ENCODE data around the gene AVL9. TPM values are rescaled to one million over a fixed set of nuclear protein-coding genes. Genes with fewer than 3 reads are reported as not detected.

AVL9 gene
- total RNA-seq, 6 donors from 2014 or later, result 26.9 to 68.1 (median 37.1) TPM

- WGBS, 2 donors, result 87 to 91% methylated on average over 6 of the region's 6 CpGs
- no peaks in the 10 kb centered on the region for H3K36me3 ChIP-seq
- TF ChIP-seq POLR2A (IDR thresholded peaks at IDR 0.05) (no peak), POLR2AphosphoS5 (IDR thresholded peaks at IDR 0.05) (no peak), EP300 (IDR thresholded peaks at IDR 0.05) (no peak)
- TF ChIP-seq, protein P1, sequence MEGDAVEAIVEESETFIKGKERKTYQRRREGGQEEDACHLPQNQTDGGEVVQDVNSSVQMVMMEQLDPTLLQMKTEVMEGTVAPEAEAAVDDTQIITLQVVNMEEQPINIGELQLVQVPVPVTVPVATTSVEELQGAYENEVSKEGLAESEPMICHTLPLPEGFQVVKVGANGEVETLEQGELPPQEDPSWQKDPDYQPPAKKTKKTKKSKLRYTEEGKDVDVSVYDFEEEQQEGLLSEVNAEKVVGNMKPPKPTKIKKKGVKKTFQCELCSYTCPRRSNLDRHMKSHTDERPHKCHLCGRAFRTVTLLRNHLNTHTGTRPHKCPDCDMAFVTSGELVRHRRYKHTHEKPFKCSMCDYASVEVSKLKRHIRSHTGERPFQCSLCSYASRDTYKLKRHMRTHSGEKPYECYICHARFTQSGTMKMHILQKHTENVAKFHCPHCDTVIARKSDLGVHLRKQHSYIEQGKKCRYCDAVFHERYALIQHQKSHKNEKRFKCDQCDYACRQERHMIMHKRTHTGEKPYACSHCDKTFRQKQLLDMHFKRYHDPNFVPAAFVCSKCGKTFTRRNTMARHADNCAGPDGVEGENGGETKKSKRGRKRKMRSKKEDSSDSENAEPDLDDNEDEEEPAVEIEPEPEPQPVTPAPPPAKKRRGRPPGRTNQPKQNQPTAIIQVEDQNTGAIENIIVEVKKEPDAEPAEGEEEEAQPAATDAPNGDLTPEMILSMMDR (IDR thresholded peaks at IDR 0.05), result no peak
Observed at GRCh38 chr7:32507414-32507813, 12.1 kb downstream of the AVL9 start.

DNA sequence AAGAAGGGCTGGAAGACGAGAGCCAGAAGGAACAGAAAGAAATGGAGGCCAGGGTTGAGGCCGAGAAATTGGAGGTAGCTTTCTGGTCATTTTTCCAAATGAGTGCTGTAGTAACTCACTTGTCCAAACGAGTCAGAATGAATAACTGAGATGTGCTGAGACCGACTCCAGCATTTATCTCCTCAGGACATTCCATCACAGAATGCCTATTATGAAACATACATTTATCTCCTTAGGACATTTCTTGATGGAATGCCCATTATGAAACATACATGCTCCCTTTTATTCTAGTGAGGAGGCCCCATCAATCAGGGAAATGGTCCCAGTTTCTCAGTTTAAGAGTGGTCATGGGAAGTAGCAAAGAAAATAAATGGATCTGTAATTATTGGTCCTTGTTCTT is 16.5 kb downstream of the AVL9 start:
- DNase-seq (no peak), ATAC-seq (ENCODE audit: low FRiP score in 2 of 2) (no peak)
- no peaks in the 10 kb centered on the region for H3K9me3 ChIP-seq
- 89 to 95% methylated on average over 4 of the region's 4 CpGs for WGBS, 2 donors
- H3K4me3 ChIP-seq, result no peak overlapping the region
- TF ChIP-seq, protein P1 (IDR thresholded peaks at IDR 0.05), result no peak
- TF ChIP-seq POLR2A (IDR thresholded peaks at IDR 0.05) (no peak), POLR2AphosphoS5 (IDR thresholded peaks at IDR 0.05) (no peak), EP300 (IDR thresholded peaks at IDR 0.05) (no peak)
- no peaks in the 10 kb centered on the region for H3K36me3 ChIP-seq
- H3K4me1 ChIP-seq, result peaks cover 0 to 13% (median 10%) of the 10 kb centered on the region in 4 donors
- H3K27ac ChIP-seq, result no peak overlapping the region
- H3K27me3 ChIP-seq, result no peaks in the 10 kb centered on the region

More at GRCh38 chr7:32507414-32507813, 12.1 kb downstream of the AVL9 start:
- Histone ChIP-seq H3K27ac (no peak overlapping the region), H3K4me1 (peaks cover 2 to 14% (median 9%) of the 10 kb centered on the region in 4 donors), H3K4me3 (no peak overlapping the region), H3K9me3 (no peaks in the 10 kb centered on the region), H3K27me3 (no peaks in the 10 kb centered on the region)
- ATAC-seq (ENCODE audit: low FRiP score in 2 of 2) (no peak), DNase-seq (no peak)

GRCh38 chr7:32513210-32513609 is 17.9 kb downstream of the AVL9 start:
- no peak overlapping the region for H3K27ac ChIP-seq
- 94 to 96% methylated on average over 1 of the region's 1 CpG for WGBS, 2 donors
- TF ChIP-seq EP300 (IDR thresholded peaks at IDR 0.05) (no peak), POLR2A (IDR thresholded peaks at IDR 0.05) (no peak), POLR2AphosphoS5 (IDR thresholded peaks at IDR 0.05) (no peak)
- TF ChIP-seq, protein P1 (IDR thresholded peaks at IDR 0.05), result no peak

DNA sequence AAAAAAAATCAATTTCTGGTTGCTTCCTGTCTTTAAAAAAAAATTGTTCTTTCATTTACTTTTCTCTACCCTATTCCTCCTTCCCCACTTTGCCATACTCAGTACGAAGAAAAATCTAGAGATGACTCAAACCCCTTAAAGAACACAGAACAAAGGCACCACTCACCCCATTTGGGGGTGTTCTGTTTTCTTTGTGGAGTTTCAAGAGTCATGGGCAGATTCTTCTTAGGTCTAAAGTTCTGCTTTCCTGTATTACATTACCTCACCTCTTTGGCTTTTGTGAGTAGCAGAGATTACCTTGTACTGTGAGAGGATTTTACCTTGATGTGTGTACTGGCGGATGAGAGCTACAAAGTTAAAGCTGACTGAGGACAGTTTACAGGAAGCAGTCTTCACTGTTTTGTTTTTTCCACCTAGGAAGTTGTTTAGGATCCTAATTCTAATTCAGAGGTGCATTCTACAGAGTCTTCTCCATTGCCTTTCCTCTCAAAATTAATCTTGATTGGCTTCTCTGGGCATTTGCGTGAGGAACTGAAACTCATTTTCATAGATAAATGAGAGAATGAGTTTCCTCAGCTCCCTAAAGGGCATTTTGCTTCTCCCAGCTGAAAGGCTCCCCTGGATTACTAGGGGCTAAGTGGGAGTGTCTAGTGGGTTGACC is 20.7 kb downstream of the AVL9 start:
- Histone ChIP-seq H3K36me3 (no peaks in the 10 kb centered on the region), H3K4me1 (peaks cover 0 to 10% (median 7%) of the 10 kb centered on the region in 4 donors), H3K27ac (no peak overlapping the region), H3K9me3 (peaks cover 0 to 4% (median 0%) of the 10 kb centered on the region in 4 donors), H3K4me3 (no peak overlapping the region), H3K27me3 (no peaks in the 10 kb centered on the region)
- DNase-seq, result no peak
- TF ChIP-seq, protein P1 (IDR thresholded peaks at IDR 0.05), result no peak
- no peak for TF ChIP-seq POLR2AphosphoS5 (IDR thresholded peaks at IDR 0.05)
- WGBS, 2 donors, result 85 to 90% methylated on average over 3 of the region's 3 CpGs
- ATAC-seq (ENCODE audit: low FRiP score in 2 of 2), result no peak

More at GRCh38 chr7:32513210-32513609, 17.9 kb downstream of the AVL9 start:
- H3K4me1 ChIP-seq, result peaks cover 0 to 13% (median 10%) of the 10 kb centered on the region in 4 donors
- no peaks in the 10 kb centered on the region for H3K36me3 ChIP-seq
- DNase-seq (no peak), ATAC-seq (ENCODE audit: low FRiP score in 2 of 2) (no peak)
- H3K9me3 ChIP-seq, result no peaks in the 10 kb centered on the region
- no peaks in the 10 kb centered on the region for H3K27me3 ChIP-seq
- no peak overlapping the region for H3K4me3 ChIP-seq
